BLaER1 treated with 17β-estradiol and CSF1 and Interleukin-3, amounts not matched to agents 10 nM and 100 nM (cell line): Measurements from ENCODE around the gene MINDY4.
"Not testable (repeated sequence)": the region's sequence is repeated elsewhere in the genome, so short reads cannot be mapped to it uniquely, and the experiment has no call there.

Experiments used
- H3K27ac ChIP-seq, 11 experiments: shearing (Covaris generic); formaldehyde crosslinking; 2 replicates each; pipeline ENCODE4 v1.8.1; 2022
- H3K27me3 ChIP-seq, 11 experiments: shearing (Covaris generic); formaldehyde crosslinking; 2 replicates each; pipeline ENCODE4 v1.8.1; 2022
- H3K36me3 ChIP-seq, 11 experiments: shearing (Covaris generic); formaldehyde crosslinking; 2 replicates each; pipeline ENCODE4 v1.8.1; 2022
- H3K4me1 ChIP-seq, 10 experiments: shearing (Covaris generic); formaldehyde crosslinking; 2 replicates each; pipeline ENCODE4 v1.8.1; 2022
- H3K4me2 ChIP-seq, 11 experiments: shearing (Covaris generic); formaldehyde crosslinking; 2 replicates each; pipeline ENCODE4 v1.8.1; 2022
- H3K4me3 ChIP-seq, 10 experiments: shearing (Covaris generic); formaldehyde crosslinking; 2 replicates each; pipeline ENCODE4 v1.8.1; 2022
- H3K9ac ChIP-seq, 11 experiments: shearing (Covaris generic); formaldehyde crosslinking; 2 replicates each; pipeline ENCODE4 v1.8.1; 2022
- H3K9me3 ChIP-seq, 11 experiments: shearing (Covaris generic); formaldehyde crosslinking; replicated peaks in 1 of 11; 2 replicates each; pipeline ENCODE4 v1.8.1; 2022
- H4K20me1 ChIP-seq, 11 experiments: shearing (Covaris generic); formaldehyde crosslinking; 2 replicates each; pipeline ENCODE4 v1.8.1; 2022
- Cebpa-rat ChIP-seq, 11 experiments: shearing (Covaris generic); IDR thresholded peaks; 2 replicates each; pipeline ENCODE4 v1.8.1; 2022

MINDY4 gene

GRCh38 chr7:30828591-30828990, 57.4 kb downstream of the MINDY4 start:
- Histone ChIP-seq H4K20me1 (no peaks in the 10 kb centered on the region), H3K4me2 (no peak overlapping the region), H3K27me3 (no peaks in the 10 kb centered on the region), H3K4me1 (no peaks in the 10 kb centered on the region), H3K9ac (no peak overlapping the region), H3K4me3 (no peak overlapping the region), H3K9me3 (peaks cover 40 to 50% (median 45%) of the 10 kb centered on the region in 11 experiments), H3K36me3 (peaks cover 0 to 23% (median 5%) of the 10 kb centered on the region in 11 experiments; a peak in 7 of 22 replicates), H3K27ac (no peak overlapping the region)
- no peak for TF ChIP-seq Cebpa-rat (IDR thresholded peaks at IDR 0.05)

DNA sequence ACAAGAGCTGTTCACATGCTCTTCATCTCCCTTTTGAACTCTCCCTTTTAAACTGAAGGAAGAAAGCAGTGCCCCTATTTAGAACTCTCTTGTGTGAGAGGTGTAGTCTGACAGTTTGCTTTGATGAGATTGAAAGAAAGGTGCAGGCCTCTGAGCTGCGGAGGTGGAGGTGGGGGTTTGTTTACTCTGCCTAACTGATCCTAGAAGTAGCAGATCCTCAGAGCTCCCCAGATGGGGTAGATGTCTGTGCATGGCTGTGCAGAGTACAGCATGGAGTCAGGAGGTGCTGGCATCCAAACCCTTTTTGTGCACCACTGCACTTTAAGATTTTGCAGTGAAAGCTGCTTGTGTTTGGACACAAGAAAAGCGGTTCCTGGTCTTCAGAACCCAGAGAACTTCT, 58.3 kb downstream of the MINDY4 start:
- peaks cover 48 to 59% (median 54%) of the 10 kb centered on the region in 11 experiments for H3K9me3 ChIP-seq
- H4K20me1 ChIP-seq = no peaks in the 10 kb centered on the region
- H3K27me3 ChIP-seq = no peaks in the 10 kb centered on the region
- H3K36me3 ChIP-seq = peaks cover 0 to 27% (median 9%) of the 10 kb centered on the region in 11 experiments; a peak in 11 of 22 replicates
- H3K4me1 ChIP-seq = no peaks in the 10 kb centered on the region
- TF ChIP-seq Cebpa-rat (IDR thresholded peaks at IDR 0.05) = no peak
- no peak overlapping the region for H3K9ac ChIP-seq
- H3K4me2 ChIP-seq = no peak overlapping the region
- H3K4me3 ChIP-seq = no peak overlapping the region
- H3K27ac ChIP-seq = no peak overlapping the region

DNA sequence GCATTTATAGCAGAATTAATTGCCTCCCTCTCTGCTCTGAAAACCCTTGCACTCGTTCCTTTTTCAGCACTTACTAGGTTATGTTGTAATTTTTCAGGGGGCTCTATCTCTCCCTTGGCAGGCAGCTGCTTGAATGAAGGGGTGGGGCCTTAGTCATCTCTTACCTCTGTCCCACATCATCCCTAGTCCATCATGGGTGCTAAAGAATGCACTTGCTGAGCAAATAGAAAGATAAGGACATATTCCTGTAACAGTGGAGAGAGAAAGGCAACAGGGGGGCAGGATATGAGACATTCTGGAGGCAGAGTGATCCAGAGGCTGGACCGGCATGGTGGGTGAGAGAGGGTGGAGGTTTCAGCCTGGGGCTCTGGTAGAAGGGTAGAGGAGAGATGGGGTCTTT, 60.0 kb downstream of the MINDY4 start:
- no peak for TF ChIP-seq Cebpa-rat (IDR thresholded peaks at IDR 0.05)
- no peaks in the 10 kb centered on the region for H3K4me1 ChIP-seq
- peaks cover 63 to 76% (median 72%) of the 10 kb centered on the region in 11 experiments for H3K9me3 ChIP-seq
- no peaks in the 10 kb centered on the region for H3K27me3 ChIP-seq
- no peak overlapping the region for H3K4me2 ChIP-seq
- no peak overlapping the region for H3K9ac ChIP-seq
- H3K4me3 ChIP-seq = no peak overlapping the region
- H3K27ac ChIP-seq = no peak overlapping the region
- peaks cover 0 to 30% (median 10%) of the 10 kb centered on the region in 11 experiments; a peak in 11 of 22 replicates for H3K36me3 ChIP-seq
- H4K20me1 ChIP-seq = no peaks in the 10 kb centered on the region

- peaks cover 63 to 76% (median 72%) of the 10 kb centered on the region in 11 experiments for H3K9me3 ChIP-seq
- H3K27me3 ChIP-seq = no peaks in the 10 kb centered on the region
- no peak overlapping the region for H3K9ac ChIP-seq
- H3K4me1 ChIP-seq = no peaks in the 10 kb centered on the region
- peaks cover 0 to 30% (median 10%) of the 10 kb centered on the region in 11 experiments; a peak in 11 of 22 replicates for H3K36me3 ChIP-seq
- no peak for TF ChIP-seq Cebpa-rat (IDR thresholded peaks at IDR 0.05)
- no peak overlapping the region for H3K27ac ChIP-seq
- H4K20me1 ChIP-seq = no peaks in the 10 kb centered on the region
- no peak overlapping the region for H3K4me3 ChIP-seq
- H3K4me2 ChIP-seq = no peak overlapping the region
Observed at GRCh38 chr7:30831936-30832335, 60.7 kb downstream of the MINDY4 start.

DNA sequence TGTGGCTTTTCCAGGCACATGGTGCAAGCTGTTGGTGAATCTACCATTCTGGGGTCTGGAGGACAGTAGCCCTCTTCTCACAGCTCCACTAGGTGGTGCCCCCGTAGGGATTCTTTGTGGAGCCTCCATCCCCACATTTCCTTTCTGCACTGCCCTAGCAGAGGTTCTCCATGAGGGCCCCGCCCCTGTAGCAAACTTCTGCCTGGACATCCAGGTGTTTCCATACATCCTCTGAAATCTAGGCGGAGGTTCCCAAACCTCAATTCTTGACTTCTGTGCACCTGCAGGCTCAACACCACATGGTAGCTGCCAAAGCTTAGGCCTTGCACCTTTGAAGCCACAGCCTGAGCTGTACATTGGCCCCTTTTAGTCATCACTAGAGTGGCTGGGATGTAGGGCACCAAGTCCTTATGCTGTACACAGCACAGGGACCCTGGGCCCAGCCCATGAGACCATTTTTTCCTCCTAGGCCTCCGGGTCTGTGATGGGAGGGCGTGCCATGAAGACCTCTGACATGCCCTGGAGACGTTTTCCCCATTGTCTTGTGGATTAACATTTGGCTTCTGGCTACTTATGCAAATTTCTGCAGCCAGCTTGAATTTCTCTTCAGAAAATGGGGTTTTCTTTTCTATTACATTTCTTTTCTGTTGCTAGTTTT, 62.9 kb downstream of the MINDY4 start:
- not testable (repeated sequence) for H3K4me2 ChIP-seq, H3K27ac ChIP-seq, H3K4me1 ChIP-seq, H3K27me3 ChIP-seq, H3K9ac ChIP-seq, H4K20me1 ChIP-seq
- peaks cover 63 to 73% (median 70%) of the 10 kb centered on the region in 11 experiments for H3K9me3 ChIP-seq
- H3K36me3 ChIP-seq = peaks cover 0 to 26% (median 10%) of the 10 kb centered on the region in 11 experiments; a peak in 11 of 22 replicates
- peak overlapping the region in 2 of 10 experiments; percentile 11 to 14; a peak in 1 of 20 replicates for H3K4me3 ChIP-seq

GRCh38 chr7:30835396-30835915, 64.2 kb downstream of the MINDY4 start:
- H4K20me1 ChIP-seq = no peaks in the 10 kb centered on the region
- H3K4me1 ChIP-seq = no peaks in the 10 kb centered on the region
- no peaks in the 10 kb centered on the region for H3K27me3 ChIP-seq
- no peak overlapping the region for H3K9ac ChIP-seq
- no peak overlapping the region for H3K4me2 ChIP-seq
- no peak overlapping the region for H3K4me3 ChIP-seq
- H3K9me3 ChIP-seq = peaks cover 53 to 61% (median 57%) of the 10 kb centered on the region in 11 experiments
- no peak overlapping the region for H3K27ac ChIP-seq
- TF ChIP-seq Cebpa-rat (IDR thresholded peaks at IDR 0.05) = no peak
- H3K36me3 ChIP-seq = peaks cover 0 to 26% (median 9%) of the 10 kb centered on the region in 11 experiments; a peak in 10 of 22 replicates

GRCh38 chr7:30836991-30837390, 65.8 kb downstream of the MINDY4 start:
- Histone ChIP-seq H3K4me1 (no peaks in the 10 kb centered on the region), H3K4me2 (no peak overlapping the region), H3K27ac (no peak overlapping the region), H3K27me3 (no peaks in the 10 kb centered on the region), H4K20me1 (no peaks in the 10 kb centered on the region), H3K9ac (no peak overlapping the region), H3K9me3 (peaks cover 38 to 46% (median 42%) of the 10 kb centered on the region in 11 experiments), H3K36me3 (peaks cover 0 to 20% (median 7%) of the 10 kb centered on the region in 11 experiments; a peak in 9 of 22 replicates), H3K4me3 (no peak overlapping the region)
- TF ChIP-seq Cebpa-rat (IDR thresholded peaks at IDR 0.05) = no peak

GRCh38 chr7:30837581-30837980, 66.4 kb downstream of the MINDY4 start:
- Histone ChIP-seq H3K36me3 (peaks cover 0 to 20% (median 7%) of the 10 kb centered on the region in 11 experiments; a peak in 9 of 22 replicates), H3K4me1 (peaks cover 0 to 1% (median 0%) of the 10 kb centered on the region in 10 experiments; a peak in 1 of 20 replicates), H4K20me1 (no peaks in the 10 kb centered on the region), H3K4me3 (no peak overlapping the region), H3K9ac (no peak overlapping the region), H3K27ac (no peak overlapping the region), H3K27me3 (no peaks in the 10 kb centered on the region), H3K4me2 (no peak overlapping the region), H3K9me3 (peaks cover 32 to 40% (median 36%) of the 10 kb centered on the region in 11 experiments)
- no peak for TF ChIP-seq Cebpa-rat (IDR thresholded peaks at IDR 0.05)

GRCh38 chr7:30838008-30838407, 66.8 kb downstream of the MINDY4 start:
- Histone ChIP-seq H3K9me3 (peaks cover 28 to 36% (median 31%) of the 10 kb centered on the region in 11 experiments), H3K4me3 (no peak overlapping the region), H3K9ac (no peak overlapping the region), H3K27ac (no peak overlapping the region), H4K20me1 (0 out of 22 replicates have a peak, but pooled peaks cover 0 to 2% (median 0%) of the 10 kb centered on the region in 11 experiments), H3K4me1 (peaks cover 0 to 5% (median under 1%) of the 10 kb centered on the region in 10 experiments; a peak in 8 of 20 replicates), H3K27me3 (no peaks in the 10 kb centered on the region), H3K4me2 (no peak overlapping the region), H3K36me3 (peaks cover 0 to 18% (median 7%) of the 10 kb centered on the region in 11 experiments; a peak in 8 of 22 replicates)
- no peak for TF ChIP-seq Cebpa-rat (IDR thresholded peaks at IDR 0.05)
